ENCODE data around the gene SLC5A6.
"Not testable (repeated sequence)": the region's sequence is repeated elsewhere in the genome, so short reads cannot be mapped to it uniquely, and the experiment has no call there.

Gene SLC5A6

DNA sequence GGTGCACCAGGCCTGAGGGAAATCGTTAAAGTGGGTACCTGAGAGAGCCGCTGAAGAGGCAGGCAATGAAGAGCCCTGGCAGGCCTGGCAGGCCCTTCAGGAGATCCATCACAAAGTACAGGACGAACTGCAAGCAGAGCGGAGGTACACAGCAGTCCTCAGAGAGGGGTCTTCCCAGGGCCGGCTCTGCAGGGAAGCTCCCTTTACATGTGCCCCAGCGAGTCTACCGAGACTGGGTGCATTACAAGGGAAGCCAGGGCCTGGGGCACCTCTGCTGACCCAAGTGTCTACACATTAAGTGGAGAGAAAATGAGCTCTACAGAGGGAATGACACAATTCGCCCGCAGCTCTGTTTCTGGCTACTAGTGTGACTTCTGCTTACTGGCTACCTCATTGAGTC lies 8.3 kb downstream of the SLC5A6 start:
- DNase-seq, result no peak

DNA sequence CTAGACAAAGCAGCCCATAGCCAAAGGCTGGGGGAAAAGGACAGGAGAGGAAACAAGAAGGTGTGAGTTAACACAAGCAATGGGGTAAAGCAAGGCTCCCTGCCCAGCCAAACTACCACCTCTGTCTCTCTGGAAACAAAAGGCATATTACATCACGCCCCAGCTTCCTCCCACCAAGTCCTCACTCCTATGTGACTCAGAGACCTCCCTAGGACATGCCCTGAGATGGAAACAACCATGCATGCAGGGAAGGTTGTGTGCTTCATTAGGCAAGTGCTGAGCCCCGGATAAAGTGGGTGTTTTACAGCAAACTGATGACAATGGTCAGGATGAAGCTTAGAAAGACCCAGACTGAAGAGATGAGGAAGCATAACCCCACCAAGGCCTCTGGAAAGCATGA lies 9.2 kb downstream of the SLC5A6 start:
- DNase-seq, result no peak

DNA sequence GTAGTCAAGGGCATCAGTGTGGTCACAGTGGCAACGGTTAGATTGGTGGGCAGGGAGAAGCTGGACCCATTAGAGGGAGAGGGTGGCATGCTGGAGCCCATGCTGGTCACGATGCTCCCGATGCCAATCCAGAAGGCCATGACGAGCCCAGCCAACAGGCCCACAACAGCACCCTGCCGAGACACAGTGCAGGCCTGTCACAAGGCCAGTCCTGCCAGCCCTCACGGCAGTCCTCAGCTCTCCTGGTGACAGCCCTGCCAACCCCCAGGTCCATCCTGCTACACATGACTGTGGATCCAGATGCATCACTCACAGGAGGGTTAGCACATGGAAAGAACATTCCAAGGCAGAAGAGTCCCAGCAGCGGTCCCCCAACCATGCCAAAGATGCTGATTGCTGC lies 10.4 kb downstream of the SLC5A6 start:
- no peak for DNase-seq

DNA sequence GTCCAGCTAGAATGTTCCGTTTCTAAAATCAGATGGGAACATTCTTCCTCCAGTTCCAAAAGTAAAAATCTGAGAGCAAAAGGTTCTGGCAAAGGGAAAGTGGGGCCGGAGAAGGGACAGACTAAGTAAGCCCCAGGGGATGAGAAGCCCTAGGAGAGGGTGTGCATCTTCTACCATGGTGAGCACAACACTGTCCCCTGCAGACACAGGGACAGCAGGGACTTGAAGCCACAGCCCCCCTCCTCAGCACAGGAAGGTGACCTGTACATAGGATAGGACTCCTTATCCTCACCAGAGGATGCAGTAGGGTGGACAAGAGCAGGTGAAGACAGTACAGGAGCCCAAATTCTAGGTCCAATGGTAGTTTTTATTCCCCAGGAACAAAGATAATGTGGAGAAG lies 12.8 kb downstream of the SLC5A6 start:
- DNase-seq, result no peak

DNA sequence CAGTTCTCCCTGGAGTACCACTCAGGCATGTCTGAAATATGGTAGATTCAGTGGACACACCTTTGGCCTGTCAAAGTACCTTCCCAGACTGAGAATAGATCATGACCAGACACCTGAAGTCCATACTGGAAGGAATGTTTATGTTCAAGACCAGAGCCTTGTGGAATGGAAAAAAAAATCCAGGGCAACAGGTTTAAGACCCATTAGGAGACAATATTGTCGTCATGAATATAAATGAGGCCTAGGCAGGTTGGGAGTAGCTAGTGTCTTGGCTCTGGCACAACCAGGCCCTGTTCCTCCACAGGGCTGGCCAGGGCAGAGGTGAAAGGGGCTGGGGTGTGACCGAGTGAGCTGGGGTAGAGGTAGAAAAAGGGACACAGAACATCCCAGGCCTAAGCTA lies 13.4 kb downstream of the SLC5A6 start:
- DNase-seq, result no peak

DNA sequence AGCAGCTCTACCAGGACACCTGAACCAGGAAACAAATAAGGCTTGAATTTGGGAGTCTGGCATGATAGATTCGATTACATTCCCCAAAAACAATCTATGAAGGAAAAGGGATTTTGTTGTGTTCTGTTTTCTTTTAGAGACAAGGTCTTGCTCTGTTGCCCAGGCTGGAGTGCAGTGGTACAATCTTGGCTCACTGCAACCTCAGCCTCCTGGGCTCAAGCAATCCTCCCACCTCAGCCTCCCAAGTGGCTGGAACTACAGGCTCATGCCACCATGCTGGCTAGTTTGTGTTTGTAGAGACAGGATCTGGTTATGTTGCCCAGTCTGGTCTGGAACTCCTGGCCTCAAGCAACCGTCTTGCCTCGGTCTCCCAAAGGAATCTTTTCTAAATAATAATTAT lies 14.0 kb downstream of the SLC5A6 start:
- DNase-seq, result not testable (repeated sequence)

DNA sequence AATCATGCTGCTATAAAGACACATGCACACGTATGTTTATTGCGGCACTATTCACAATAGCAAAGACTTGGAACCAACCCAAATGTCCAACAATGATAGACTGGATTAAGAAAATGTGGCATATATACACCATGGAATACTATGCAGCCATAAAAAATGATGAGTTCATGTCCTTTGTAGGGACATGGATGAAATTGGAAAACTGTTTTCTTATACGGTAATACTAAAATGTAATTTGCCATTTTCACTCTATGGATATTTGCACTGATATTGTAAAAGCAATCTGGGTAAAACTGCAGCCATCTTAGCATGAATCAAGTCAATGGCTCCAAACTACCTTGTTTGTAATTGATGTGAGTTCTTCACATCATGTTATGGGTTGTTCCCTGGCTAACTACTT lies 16.3 kb downstream of the SLC5A6 start:
- not testable (repeated sequence) for DNase-seq

DNA sequence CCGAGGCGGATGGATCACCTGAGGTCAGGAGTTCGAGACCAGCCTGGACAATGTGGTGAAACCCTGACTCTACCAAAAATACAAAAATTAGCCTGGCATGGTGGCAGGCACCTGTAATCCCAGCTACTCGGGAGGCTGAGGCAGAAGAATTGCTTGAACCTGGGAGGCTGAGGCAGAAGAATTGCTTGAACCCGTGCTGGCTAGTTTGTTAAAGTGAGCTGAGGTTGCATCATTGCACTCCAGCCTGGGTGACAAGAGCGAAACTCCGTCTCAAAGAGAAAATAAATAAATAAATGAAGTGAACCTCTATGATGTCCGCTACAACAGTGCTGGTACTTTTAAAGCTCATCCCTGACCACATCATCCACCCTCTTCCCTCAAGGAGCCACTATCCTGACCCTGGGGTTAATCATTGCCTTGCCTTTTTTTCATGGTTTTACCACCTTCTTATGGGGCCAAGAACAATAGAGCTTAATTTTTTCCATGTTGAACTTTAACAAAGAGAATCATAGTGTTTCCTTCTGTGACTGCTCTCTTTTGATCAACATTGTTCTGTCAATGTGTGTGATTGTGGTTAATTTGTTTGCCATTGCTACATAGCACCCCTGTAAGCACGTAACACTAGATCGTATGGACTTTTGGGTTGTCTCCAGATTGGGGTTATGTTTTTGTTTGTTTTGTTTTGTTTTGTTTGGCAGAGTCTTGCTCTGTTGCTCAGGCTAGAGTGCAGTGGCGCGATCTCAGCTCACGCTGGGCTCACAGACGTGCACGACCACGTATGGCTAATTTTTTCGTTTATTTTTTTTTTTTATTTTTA lies 17.3 kb downstream of the SLC5A6 start:
- DNase-seq, result no peak

DNA sequence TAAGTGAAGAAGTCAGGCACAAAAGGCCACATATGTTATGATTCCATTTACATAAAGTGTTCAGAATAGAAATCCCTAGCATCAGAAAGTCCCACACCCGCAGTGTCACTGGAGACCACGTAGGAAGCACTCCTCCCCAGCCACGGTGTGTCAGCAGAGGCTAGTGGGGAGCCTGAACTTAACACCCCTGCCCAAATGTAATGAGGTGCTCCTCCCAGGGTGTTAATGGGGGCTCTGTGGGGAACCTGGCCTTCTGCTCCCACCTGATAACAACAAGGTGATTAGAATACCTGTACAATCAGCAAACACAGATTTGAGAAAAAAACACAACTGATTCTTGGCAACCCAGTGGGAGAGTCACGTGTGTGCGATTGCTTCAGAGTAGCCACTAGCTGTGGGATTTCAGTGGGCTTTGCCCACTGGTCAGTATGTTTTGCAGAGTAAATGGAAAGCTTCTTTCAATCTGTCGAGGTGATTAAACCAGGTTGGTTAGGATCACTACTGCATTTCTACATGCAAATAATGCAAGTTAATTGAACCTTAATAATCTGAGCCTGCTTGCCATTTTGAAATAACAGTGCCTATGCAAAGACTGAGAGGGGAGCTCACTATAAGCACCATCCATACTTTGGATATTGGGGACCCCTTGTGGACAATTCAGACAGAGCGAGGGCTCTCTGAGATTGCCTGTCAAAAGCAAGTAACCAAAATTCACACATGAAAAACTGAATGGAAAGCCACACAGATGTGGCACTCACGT lies 20.8 kb downstream of the SLC5A6 start:
- peak; percentile 57 for DNase-seq

DNA sequence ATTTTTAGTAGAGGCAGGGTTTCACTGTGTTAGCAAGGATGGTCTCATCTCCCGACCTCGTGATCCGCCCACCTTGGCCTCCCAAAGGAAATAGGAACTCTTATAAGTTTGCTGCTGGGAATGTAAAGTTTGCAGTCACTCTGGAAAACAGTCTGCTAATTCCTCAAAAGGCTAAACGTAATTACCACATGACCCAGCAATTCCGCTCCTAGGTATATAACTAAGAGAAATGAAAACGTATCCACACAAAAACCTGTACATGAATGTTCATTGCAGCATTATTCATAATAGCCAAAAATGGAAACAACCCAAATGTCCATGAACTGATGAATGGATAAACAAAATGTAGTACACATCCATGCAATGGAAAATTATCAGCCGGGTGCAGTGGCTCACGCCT lies 22.1 kb downstream of the SLC5A6 start:
- no peak for DNase-seq

DNA sequence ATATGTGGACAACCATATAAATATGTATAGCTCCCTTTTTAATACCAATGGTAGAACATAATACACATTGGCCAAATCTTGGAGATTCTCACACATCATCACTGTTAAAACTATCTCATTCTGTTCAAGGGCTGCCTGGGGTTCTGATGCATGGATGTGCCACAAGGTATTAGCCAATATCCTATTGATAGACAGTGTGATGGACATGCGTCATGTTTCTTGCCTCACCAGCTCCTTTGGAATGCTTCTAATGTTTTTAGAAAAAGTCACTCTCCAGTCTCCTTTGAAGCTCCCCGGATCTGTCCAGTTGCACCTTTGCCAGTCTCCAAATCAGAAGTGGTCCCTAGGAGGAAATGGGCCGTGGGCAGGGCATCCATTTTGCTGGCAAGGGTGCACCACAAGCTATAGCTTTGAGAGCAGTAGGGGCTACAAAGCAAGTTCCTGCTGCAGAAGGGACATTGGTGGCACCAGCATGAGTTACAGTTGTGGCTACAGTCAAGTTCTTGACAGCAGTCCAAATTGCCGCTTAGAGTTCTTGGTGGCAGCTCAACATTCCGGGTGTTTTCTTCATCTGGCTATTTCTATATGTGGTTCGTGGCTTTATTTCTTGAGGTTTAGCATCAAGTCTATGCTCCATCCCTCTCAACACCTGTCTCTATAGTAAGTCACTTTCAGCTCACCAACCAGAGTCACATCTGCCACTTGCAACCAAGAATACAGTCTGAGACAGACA lies 25.3 kb downstream of the SLC5A6 start:
- DNase-seq, result no peak

DNA sequence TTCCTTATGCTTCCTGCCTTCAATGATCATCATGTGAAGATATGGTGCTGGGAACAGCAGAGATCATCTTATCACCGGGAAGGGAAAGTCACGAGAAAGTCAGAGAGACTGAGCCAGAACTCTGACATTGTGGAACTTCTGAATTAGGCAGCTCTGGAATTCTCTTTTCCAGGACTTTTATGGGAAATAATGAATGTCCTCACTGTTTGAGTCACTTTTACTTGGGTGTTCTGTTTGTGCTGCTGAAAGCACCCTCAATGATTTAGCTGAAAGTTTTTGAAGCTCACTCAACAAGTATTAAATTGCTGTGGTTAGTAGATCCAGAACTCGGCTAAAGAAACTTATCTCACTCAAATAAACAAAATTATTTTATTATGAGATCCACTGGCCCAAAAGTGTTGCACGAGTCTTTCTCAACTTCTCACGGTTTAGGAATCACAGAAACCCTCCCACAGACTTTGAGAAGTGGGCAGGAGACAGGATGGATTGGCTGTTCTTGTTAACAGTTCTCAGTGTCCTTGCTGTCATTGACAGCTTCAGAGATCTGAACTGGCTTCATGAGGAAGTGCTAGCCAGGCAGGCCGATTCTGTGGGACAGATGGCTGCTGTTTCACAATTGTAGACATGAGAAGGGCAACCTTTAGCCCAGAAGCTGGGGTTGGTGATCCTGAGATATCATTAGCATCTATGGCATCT lies 26.6 kb downstream of the SLC5A6 start:
- DNase-seq, result no peak

DNA sequence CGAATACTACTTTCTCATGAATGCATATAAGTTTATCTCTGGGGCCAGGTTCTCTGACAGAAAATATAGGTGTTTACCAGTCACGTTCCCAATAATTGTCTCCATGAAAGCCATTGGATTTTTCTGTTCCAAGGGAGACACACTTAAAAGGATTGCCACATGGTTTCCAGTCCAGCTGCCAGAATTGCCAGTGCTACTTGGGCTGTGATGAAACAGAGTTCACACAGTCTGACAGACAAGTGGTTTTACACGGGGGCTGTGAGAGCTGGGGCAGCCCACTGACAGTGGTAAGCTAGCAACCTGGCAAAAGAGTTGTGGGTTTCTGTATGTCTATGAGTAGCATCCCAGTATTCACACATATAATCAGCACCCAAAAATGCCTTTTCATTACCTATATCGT lies 28.0 kb downstream of the SLC5A6 start:
- no peak for DNase-seq

DNA sequence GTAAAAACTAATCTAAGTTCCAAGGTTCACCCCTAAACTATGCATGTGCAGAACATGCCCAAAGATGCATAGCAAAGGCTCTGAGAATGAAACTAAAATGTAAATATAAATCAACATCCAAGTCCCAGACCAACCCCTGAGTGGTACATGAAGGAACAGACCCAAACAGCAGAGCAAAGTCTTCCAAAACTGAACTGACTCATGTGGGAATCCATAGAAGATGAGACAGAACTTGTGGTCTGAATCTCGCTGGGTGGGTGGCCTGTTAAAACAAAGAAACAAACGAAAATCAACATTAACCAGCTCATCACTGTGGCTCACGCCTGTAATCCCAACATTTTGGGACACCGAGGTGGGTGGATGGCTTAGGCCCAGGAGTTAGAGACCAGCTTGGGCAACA lies 29.7 kb downstream of the SLC5A6 start:
- DNase-seq, result no peak

DNA sequence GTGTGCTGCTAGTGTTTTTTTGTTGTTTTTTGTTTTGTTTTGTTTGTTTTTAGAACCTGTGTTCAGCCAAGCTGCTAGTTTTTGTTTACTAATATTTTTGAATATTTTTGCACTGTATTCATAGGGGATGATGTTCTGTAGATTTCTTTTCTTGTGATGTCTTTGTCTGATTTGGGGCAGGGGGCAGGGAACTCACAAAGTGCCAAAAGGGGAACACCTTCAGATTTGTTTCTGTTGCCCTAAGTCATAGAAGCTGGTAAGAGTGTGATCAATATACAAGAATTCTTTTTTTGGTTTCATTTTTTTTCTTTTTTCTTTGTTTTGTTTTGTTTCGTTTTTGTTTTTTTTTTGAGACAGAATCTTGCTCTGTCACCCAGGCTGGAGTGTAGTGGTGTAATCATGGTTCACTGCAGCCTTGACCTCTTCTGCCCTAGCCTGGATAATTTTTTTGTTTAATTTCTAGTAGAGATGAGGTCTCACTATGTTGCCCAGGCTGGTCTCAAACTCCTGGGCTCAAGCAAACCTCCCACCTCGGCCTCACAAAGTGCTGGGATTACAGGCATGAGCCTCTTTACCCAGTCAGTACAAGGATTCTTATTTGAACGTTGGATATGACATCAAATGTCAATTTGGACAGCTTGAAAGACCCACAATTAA lies 32.6 kb downstream of the SLC5A6 start:
- DNase-seq, result no peak

DNA sequence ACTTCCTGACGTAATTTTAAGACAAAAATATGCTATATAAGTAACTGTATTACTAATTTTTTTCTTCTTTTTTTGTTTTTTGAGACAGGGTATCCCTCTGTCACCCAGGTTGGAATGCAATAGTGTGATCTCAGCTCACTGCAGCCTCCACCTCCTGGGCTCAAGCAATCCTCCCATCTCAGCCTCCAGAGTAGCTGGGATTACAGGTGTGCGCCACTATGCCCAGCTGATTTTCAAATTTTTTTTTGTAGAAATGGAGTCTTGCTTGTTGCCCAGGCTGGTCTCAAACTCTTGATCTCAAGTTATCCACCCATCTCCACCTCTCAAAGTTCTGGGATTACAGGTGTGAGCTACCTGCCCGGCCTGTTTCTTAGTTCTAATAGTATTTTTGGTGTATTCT lies 33.6 kb downstream of the SLC5A6 start:
- no peak for DNase-seq

DNA sequence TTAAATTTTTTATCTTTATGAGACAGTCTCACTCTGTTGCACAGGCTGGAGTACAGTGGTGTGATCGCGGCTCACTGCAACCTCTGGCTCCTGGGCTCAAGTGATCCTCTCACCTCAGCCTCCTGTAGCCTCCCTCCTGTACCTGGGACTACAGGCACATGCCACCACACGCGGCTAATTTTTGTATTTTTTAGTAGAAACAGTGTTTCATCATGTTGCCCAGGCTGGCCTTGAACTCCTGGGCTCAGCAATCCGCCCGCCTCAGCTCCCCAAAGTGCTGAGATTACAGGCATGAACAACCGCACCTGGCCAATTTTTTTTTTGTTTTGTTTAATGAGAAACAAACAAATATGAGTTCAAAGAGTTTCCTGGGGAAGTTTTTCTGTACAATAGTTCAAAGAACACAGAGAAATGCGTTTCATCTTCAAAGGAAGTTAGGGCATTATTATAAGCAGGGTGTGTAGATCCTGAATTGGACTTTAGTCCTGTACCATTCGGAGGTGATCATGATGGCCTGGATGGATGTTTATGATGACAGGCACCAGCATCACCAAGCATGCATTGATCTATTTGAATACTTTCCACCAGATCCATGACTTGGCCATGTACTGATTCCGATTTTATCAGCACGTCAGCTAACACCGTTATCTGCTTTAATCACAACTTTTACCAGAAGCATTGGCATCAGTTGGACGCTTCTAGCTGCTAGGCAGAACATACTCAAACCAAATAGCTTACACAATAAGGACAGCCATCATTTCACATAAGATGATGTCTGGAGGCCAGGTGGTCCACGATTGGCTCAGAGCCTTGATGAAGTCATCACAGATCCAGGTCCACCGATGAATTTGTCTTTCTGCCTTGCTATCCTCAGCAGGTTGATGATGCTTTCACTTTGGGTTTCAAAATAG lies 34.4 kb downstream of the SLC5A6 start:
- no peak for DNase-seq

DNA sequence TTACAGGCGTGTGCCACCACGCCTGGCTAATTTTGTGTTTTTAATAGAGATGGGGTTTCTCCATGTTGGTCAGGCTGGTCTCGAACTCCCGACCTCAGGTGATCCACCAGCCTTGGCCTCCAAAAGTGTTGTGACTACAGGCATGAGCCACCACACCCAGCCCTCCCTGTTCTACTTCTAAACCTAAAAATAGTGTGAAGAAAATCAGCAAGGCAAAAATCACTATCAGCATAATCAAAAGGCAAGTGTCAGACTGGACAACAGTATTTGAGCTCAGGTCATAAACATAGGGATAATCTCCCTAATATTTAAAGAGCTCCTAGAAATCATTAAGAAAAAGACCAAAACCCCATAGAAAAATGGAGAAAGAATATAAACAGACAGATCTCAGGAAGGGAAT lies 36.3 kb downstream of the SLC5A6 start:
- not testable (repeated sequence) for DNase-seq

DNA sequence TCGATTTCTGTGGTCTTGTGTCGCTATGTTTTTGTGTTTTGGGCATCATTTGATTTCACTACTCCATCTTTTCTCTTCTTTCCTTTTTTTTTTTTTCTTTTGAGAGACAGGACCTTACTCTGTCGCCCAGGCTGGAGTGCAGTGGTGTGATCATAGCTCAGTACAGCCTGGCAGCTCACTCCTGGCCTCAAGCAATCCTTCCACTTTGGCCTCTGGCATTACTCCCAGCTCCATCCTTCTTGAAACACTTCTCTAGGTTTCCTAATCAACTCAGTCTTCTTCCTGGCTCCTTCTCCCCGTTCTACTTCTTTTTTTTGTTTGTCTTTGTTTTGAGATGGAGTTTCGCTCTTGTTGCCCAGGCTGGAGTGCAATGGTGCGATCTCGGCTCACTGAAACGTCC lies 36.7 kb downstream of the SLC5A6 start:
- DNase-seq, result no peak

DNA sequence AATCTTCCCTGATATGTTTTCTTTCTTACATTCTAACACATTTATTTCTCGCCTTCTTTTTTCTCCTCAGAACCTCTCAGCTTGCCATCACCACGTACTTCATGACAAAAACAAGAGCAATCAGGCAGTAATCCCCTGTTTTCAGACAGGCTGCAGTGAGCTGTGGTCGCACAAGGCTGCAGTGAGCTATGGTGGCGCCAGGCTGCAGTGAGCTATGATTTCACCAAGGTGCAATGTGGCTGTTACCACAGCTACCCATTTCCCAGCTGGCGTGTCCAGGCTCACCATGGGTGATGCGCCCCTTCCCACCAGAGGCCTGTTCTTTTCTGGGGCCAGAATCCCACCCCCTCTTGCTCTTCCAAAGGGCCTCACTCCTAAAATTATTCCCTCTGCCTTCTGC lies 37.4 kb downstream of the SLC5A6 start:
- no peak for DNase-seq

DNA sequence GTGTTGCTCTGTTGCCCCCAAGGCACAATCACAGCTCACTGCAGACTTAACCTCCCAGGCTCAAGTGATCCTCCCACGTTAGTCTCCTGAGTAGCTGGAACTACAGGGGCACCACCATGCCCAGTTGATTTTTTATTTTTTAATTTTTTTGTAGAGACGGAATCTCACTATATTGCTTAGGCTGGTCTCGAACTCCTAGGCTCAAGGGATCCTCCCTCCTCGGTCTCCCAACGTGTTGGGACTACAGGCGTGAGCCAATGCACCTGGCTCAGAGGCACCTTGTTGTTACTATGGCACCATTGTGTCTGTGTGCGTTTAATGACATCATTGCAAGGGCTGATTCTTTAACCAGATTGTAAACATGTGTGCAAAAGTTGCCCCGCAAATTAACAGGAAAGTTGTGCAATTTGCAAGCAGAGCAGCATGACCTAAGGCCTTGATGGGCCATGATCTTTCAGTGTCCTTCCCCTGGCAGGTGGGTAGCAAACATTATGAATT lies 40.7 kb downstream of the SLC5A6 start:
- DNase-seq, result no peak
